Mesodermal cell (in vitro differentiated cells): ENCODE measurements around the gene ARHGEF10L.
"Not testable (repeated sequence)": the region's sequence is repeated elsewhere in the genome, so short reads cannot be mapped to it uniquely, and the experiment has no call there.

Experiments used
- H3K27ac ChIP-seq: 2 replicates; pipeline ENCODE4 v1.7.0; 2013; ENCODE audit warnings: mild to moderate bottlenecking, low read depth, low read length, moderate library complexity; ENCODE audit not compliant: severe bottlenecking
- H3K36me3 ChIP-seq: 2 replicates; pipeline ENCODE4 v1.7.1; 2013; ENCODE audit warnings: mild to moderate bottlenecking, low read length, moderate library complexity; ENCODE audit not compliant: control insufficient read depth, insufficient read depth
- H3K4me1 ChIP-seq: one replicate; pipeline ENCODE4 v1.7.1; 2013; ENCODE audit warnings: mild to moderate bottlenecking, low read length; ENCODE audit not compliant: insufficient read depth, control insufficient read depth, poor library complexity, severe bottlenecking
- H3K4me3 ChIP-seq: 2 replicates; pipeline ENCODE4 v1.7.0; 2013; ENCODE audit warnings: low read length, control low read depth, mild to moderate bottlenecking; ENCODE audit not compliant: insufficient read depth, poor library complexity, severe bottlenecking; ENCODE audit errors: extremely low read depth
- H3K9me3 ChIP-seq: 2 replicates; pipeline ENCODE4 v1.7.1; 2013; ENCODE audit warnings: mild to moderate bottlenecking, low read length, moderate library complexity; ENCODE audit not compliant: control insufficient read depth
- WGBS, 2 experiments: methylation state at CpG; one replicate each; pipeline ENCODE4 v1.1.5; 2013; ENCODE audit warnings: missing lambda C conversion rate in 2 of 2; ENCODE audit not compliant: insufficient coverage in 2 of 2; 5-methylcytosine and 5-hydroxymethylcytosine counted together

The ARHGEF10L gene

DNA sequence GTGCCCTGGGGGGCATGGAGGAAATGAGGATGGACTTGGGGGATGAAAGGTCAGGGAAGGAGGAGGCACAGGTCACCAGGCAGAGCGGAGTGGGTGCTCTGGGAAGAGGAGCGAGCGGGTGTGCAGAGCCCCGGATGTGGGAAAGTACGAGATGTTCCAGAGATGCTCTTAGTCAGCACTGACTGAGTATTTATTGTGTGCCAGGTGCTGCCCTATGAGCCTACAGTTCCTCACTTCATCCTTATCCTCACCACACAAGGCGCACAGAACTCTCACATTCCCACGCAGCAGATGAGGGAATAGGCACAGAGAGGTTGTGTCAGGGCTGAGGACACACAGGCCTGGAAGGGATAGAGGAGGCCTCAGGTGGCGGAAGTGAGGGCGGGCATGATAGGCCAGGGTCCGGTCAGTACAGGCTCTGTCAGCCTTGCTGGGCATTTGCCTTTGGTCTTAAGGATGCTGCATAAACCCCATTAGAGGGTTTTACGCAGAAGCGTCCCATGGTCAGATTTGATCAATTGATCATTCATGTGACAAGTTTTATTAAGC is 77.3 kb downstream of the ARHGEF10L start:
- H3K4me1 ChIP-seq, result peaks cover 17% of the 10 kb centered on the region
- peaks cover 17% of the 10 kb centered on the region for H3K36me3 ChIP-seq
- no peak overlapping the region for H3K4me3 ChIP-seq
- 96 to 99% methylated on average over 7 to 9 of the region's 12 CpGs for WGBS, 2 experiments
- no peak overlapping the region for H3K27ac ChIP-seq
- no peaks in the 10 kb centered on the region for H3K9me3 ChIP-seq

DNA sequence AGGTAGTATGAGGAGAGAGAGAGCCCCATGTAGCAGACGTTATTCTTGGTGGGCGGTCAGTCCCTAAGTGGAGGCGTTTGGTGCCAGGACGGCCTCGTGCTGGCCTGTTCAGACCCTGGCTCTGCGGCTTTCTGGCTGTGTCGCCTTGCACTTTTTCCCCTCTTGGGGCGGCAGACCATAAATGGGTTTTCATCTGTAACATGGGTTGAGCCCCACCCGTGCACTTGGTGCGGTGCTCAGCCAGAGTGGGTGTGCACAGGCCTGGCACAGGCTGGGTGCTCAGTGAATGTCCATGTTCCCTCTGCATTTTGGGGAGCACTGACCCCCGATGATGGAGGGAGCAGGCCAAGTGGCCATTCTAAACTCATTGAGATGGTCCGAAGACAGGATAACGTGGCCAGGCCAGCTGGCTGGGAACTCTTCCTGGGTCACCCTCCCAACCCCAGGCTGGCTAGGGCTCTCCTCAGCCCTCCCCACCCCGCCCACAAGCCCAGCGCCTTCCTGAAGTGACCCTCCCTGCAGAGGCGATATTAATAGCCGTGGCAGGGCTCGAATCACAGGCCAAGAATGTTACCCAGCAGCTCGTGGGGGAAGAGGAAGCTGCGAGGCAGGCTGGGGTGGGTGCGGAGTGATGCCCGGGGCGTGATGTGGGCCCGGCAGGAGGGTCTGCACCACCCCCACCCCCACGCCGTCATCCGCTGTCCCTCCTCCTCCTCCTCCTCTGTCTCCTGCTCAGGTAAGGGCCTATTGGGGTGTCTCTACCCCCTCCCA is 78.5 kb downstream of the ARHGEF10L start:
- Histone ChIP-seq H3K4me1 (peaks cover 14% of the 10 kb centered on the region), H3K9me3 (no peaks in the 10 kb centered on the region), H3K27ac (peak overlapping the region; percentile 23), H3K4me3 (no peak overlapping the region), H3K36me3 (peaks cover 20% of the 10 kb centered on the region)
- 90 to 93% methylated on average over 21 to 25 of the region's 27 CpGs for WGBS, 2 experiments

- peaks cover 23% of the 10 kb centered on the region for H3K36me3 ChIP-seq
- 93 to 95% methylated on average over 16 to 17 of the region's 19 CpGs for WGBS, 2 experiments
- peak overlapping the region; percentile 23 for H3K27ac ChIP-seq
- H3K9me3 ChIP-seq, result no peaks in the 10 kb centered on the region
- no peak overlapping the region for H3K4me3 ChIP-seq
- H3K4me1 ChIP-seq, result peaks cover 14% of the 10 kb centered on the region
Measured at GRCh38 chr1:17618558-17619247, 79.2 kb downstream of the ARHGEF10L start.

DNA sequence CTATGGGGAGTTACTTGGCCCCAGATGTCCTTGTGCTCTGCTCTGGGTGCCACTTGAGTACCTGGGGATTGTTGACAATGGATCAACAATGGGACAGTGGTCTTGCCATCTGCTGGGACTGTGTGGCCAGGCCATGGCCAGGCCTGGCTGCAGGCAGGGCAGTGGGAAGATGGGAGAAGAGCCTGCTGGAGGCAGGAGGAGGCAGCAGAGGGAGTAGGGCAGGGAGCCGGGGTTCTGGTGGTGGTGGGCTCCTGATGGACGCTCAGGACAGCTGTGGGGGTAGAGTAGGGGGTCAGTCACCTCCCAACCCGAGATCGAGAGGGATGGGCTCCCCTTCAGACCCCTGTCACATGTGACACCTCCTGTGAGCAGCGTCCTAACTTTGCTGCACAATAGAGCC is 81.0 kb downstream of the ARHGEF10L start:
- H3K36me3 ChIP-seq, result peaks cover 34% of the 10 kb centered on the region
- H3K9me3 ChIP-seq, result no peaks in the 10 kb centered on the region
- no peak overlapping the region for H3K4me3 ChIP-seq
- no peak overlapping the region for H3K27ac ChIP-seq
- H3K4me1 ChIP-seq, result peaks cover 14% of the 10 kb centered on the region
- 86 to 98% methylated on average over 5 of the region's 5 CpGs for WGBS, 2 experiments

DNA sequence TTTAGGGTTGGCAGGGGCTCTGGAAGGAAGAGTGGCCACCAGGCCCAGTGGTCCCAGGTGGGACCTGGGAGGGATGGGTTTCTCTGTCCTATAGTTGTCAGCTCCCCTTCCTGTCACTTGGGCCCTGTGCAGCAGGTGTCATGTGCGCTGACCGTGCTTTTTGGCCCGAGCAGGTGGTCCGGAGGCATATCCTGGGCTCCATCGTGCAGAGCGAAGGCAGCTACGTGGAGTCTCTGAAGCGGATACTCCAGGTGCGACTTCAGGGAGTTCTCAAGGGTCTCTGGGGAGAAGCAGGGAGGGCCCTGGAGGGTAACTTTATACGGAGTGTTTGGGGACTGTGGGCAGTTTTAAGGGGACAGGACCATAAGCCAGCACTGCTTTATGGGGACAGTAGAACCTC is 82.2 kb downstream of the ARHGEF10L start:
- H3K9me3 ChIP-seq, result no peaks in the 10 kb centered on the region
- 98% methylated on average over 5 to 10 of the region's 10 CpGs for WGBS, 2 experiments
- peaks cover 42% of the 10 kb centered on the region for H3K36me3 ChIP-seq
- no peak overlapping the region for H3K27ac ChIP-seq
- no peak overlapping the region for H3K4me3 ChIP-seq
- peaks cover 14% of the 10 kb centered on the region for H3K4me1 ChIP-seq

GRCh38 chr1:17622823-17623222 is 83.3 kb downstream of the ARHGEF10L start:
- 96% methylated on average over 21 to 22 of the region's 22 CpGs for WGBS, 2 experiments
- no peak overlapping the region for H3K4me3 ChIP-seq
- peaks cover 46% of the 10 kb centered on the region for H3K36me3 ChIP-seq
- no peak overlapping the region for H3K27ac ChIP-seq
- peaks cover 9% of the 10 kb centered on the region for H3K4me1 ChIP-seq
- no peaks in the 10 kb centered on the region for H3K9me3 ChIP-seq

DNA sequence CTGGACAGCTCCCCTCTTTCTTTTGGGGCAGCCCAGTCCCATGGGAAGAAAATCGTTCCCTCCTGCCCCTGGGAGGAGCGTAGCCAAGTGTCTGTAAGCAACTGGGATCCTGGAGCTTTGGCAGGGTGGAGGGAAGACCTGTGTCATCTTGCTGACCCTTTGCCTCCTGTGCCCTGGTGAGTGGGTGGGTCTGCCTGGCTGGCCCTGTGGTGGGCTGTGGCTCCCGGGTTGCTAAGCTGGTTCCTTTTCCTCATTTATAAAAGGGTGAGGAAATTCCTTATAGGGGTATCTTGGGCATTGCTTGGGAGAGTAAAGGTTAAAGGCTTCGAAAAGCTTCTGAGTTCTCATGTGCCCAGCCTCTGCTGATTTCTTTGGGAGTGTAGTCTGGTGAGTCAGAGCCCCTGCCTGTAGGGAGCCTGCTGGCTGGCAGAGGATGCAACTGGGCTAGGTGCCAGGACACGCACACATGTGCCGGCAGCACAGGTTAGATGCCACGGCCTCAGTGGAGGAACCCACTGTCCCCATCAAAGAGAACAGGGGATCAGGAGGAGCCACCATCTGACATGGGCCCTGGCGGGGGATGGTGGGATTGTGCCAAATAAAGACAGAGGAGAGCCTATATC is 85.2 kb downstream of the ARHGEF10L start:
- WGBS, 2 experiments, result 92 to 96% methylated on average over 6 to 7 of the region's 8 CpGs
- H3K36me3 ChIP-seq, result peaks cover 43% of the 10 kb centered on the region

GRCh38 chr1:17627239-17628052 is 87.9 kb downstream of the ARHGEF10L start:
- no peak overlapping the region for H3K4me3 ChIP-seq
- no peak overlapping the region for H3K27ac ChIP-seq
- 93 to 96% methylated on average over 11 to 13 of the region's 16 CpGs for WGBS, 2 experiments
- no peaks in the 10 kb centered on the region for H3K9me3 ChIP-seq
- H3K4me1 ChIP-seq, result no peaks in the 10 kb centered on the region
- H3K36me3 ChIP-seq, result peaks cover 58% of the 10 kb centered on the region

More for the DNA sequence above, 85.2 kb downstream of the ARHGEF10L start:
- H3K27ac ChIP-seq, result no peak overlapping the region
- H3K4me3 ChIP-seq, result no peak overlapping the region
- no peaks in the 10 kb centered on the region for H3K9me3 ChIP-seq
- no peaks in the 10 kb centered on the region for H3K4me1 ChIP-seq

- 83 to 93% methylated on average over 2 of the region's 5 CpGs for WGBS, 2 experiments
- not testable (repeated sequence) for H3K4me3 ChIP-seq, H3K27ac ChIP-seq, H3K9me3 ChIP-seq
- H3K36me3 ChIP-seq, result peaks cover 60% of the 10 kb centered on the region
- H3K4me1 ChIP-seq, result peaks cover 11% of the 10 kb centered on the region
Measured at GRCh38 chr1:17629046-17629445, 89.5 kb downstream of the ARHGEF10L start.

GRCh38 chr1:17629460-17629859 is 90.0 kb downstream of the ARHGEF10L start:
- Histone ChIP-seq H3K4me1 (peaks cover 11% of the 10 kb centered on the region), H3K36me3 (peaks cover 58% of the 10 kb centered on the region), H3K4me3 (no peak overlapping the region), H3K9me3 (no peaks in the 10 kb centered on the region), H3K27ac (no peak overlapping the region)
- WGBS, 2 experiments, result 77 to 80% methylated on average over 1 to 8 of the region's 11 CpGs
